ENCODE measurements around the gene DBNL.

Gene DBNL

GRCh38 chr7:44060091-44060947 is 15.8 kb downstream of the DBNL start:
- Histone ChIP-seq H4K20me1 (ENCODE audit: low read depth, low read length) (no peaks in the 10 kb centered on the region; the same call in 1 of the 2 replicates), H3K9me3 (ENCODE audit: insufficient read depth, low read length) (no peaks in the 10 kb centered on the region), H3K27ac (ENCODE audit: low read depth, low read length) (no peak overlapping the region), H3F3A (ENCODE audit: insufficient read depth) (0 out of 2 replicates have a peak, but pooled peaks cover 4% of the 10 kb centered on the region), H3K27me3 (ENCODE audit: low read length) (no peaks in the 10 kb centered on the region), H3K9me2 (replicated peaks; ENCODE audit: insufficient read depth, low read length) (no peaks in the 10 kb centered on the region), H3K79me2 (ENCODE audit: insufficient read depth, low read length) (peaks cover 10% of the 10 kb centered on the region; the same call in 1 of the 2 replicates), H3K4me3 (ENCODE audit: insufficient read depth, low read length, poor library complexity, severe bottlenecking) (no peak overlapping the region), H2AFZ (ENCODE audit: low read depth, low read length, severe bottlenecking) (no peak overlapping the region), H3K9ac (ENCODE audit: low read length) (no peak overlapping the region), H3K4me2 (ENCODE audit: low read depth, low read length, poor library complexity, severe bottlenecking) (no peak overlapping the region), H3K36me3 (ENCODE audit: low read length) (peaks cover 14% of the 10 kb centered on the region; the same call in 1 of the 2 replicates)
- TF ChIP-seq EZH2phosphoT487 (conservative IDR thresholded peaks at IDR 0.05; ENCODE audit: low read length) (no peak), CTCF (IDR thresholded peaks at IDR 0.05; ENCODE audit: insufficient read depth, low read length, poor library complexity, severe bottlenecking) (no peak)

DNA sequence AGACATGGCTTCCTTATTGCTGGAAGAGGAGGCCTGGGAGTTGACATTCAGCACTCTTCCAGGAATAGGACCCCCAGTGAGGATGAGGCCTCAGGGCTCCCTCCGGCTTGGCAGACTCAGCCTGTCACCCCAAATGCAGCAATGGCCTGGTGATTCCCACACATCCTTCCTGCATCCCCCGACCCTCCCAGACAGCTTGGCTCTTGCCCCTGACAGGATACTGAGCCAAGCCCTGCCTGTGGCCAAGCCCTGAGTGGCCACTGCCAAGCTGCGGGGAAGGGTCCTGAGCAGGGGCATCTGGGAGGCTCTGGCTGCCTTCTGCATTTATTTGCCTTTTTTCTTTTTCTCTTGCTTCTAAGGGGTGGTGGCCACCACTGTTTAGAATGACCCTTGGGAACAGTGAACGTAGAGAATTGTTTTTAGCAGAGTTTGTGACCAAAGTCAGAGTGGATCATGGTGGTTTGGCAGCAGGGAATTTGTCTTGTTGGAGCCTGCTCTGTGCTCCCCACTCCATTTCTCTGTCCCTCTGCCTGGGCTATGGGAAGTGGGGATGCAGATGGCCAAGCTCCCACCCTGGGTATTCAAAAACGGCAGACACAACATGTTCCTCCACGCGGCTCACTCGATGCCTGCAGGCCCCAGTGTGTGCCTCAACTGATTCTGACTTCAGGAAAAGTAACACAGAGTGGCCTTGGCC is 16.6 kb downstream of the DBNL start:
- no peak overlapping the region for H3K27ac ChIP-seq (ENCODE audit: low read depth, low read length)

DNA sequence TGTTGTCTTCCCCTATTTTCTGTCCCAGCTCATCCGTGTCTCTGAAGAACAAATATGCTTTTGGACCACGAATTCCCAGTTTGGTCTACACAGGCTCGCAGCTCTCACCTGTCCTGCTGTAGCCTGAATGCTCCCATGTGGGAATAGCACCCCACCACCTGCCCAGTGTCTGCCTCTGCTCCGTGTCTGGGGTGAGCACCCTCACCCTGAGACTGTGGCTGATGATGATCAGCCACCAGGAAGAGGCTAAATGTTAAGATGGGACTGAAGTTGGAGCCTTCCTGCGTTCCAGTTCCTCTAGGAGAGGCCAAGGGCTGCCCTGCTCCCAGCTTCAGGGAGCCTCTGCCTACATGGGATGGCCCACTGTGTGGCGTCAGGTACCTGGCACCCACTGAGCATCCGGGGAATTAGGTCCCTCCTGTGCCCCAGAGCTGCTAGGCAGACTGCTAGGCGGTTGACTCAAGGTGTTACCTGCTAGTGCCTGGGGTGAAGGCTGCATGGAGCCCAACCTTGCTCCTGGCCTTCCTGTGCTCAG is 17.2 kb downstream of the DBNL start:
- Histone ChIP-seq H3K27ac (ENCODE audit: low read depth, low read length) (no peak overlapping the region), H2AFZ (ENCODE audit: low read depth, low read length, severe bottlenecking) (no peak overlapping the region), H3K36me3 (ENCODE audit: low read length) (peaks cover 14% of the 10 kb centered on the region; the same call in 1 of the 2 replicates)

More for the DNA sequence above, 16.6 kb downstream of the DBNL start:
- no peaks in the 10 kb centered on the region for H3K9me2 ChIP-seq (replicated peaks; ENCODE audit: insufficient read depth, low read length)
- peaks cover 9% of the 10 kb centered on the region; the same call in 1 of the 2 replicates for H3K79me2 ChIP-seq (ENCODE audit: insufficient read depth, low read length)
- 0 out of 2 replicates have a peak, but pooled peaks cover 5% of the 10 kb centered on the region for H3F3A ChIP-seq (ENCODE audit: insufficient read depth)
- no peak overlapping the region for H2AFZ ChIP-seq (ENCODE audit: low read depth, low read length, severe bottlenecking)
- H3K4me2 ChIP-seq (ENCODE audit: low read depth, low read length, poor library complexity, severe bottlenecking), result no peak overlapping the region
- H3K4me3 ChIP-seq (ENCODE audit: insufficient read depth, low read length, poor library complexity, severe bottlenecking), result no peak overlapping the region
- no peaks in the 10 kb centered on the region; the same call in 1 of the 2 replicates for H4K20me1 ChIP-seq (ENCODE audit: low read depth, low read length)
- TF ChIP-seq CTCF (IDR thresholded peaks at IDR 0.05; ENCODE audit: insufficient read depth, low read length, poor library complexity, severe bottlenecking) (no peak), EZH2phosphoT487 (conservative IDR thresholded peaks at IDR 0.05; ENCODE audit: low read length) (no peak)
- peaks cover 14% of the 10 kb centered on the region; the same call in 1 of the 2 replicates for H3K36me3 ChIP-seq (ENCODE audit: low read length)
- no peaks in the 10 kb centered on the region for H3K27me3 ChIP-seq (ENCODE audit: low read length)
- H3K9me3 ChIP-seq (ENCODE audit: insufficient read depth, low read length), result no peaks in the 10 kb centered on the region
- H3K9ac ChIP-seq (ENCODE audit: low read length), result no peak overlapping the region

More for the DNA sequence above, 17.2 kb downstream of the DBNL start:
- Histone ChIP-seq H3K9ac (ENCODE audit: low read length) (no peak overlapping the region), H3K9me2 (replicated peaks; ENCODE audit: insufficient read depth, low read length) (no peaks in the 10 kb centered on the region), H4K20me1 (ENCODE audit: low read depth, low read length) (no peaks in the 10 kb centered on the region; the same call in 1 of the 2 replicates), H3K79me2 (ENCODE audit: insufficient read depth, low read length) (peaks cover 3% of the 10 kb centered on the region; the same call in 1 of the 2 replicates), H3K9me3 (ENCODE audit: insufficient read depth, low read length) (no peaks in the 10 kb centered on the region), H3K4me3 (ENCODE audit: insufficient read depth, low read length, poor library complexity, severe bottlenecking) (no peak overlapping the region), H3K27me3 (ENCODE audit: low read length) (no peaks in the 10 kb centered on the region), H3K4me2 (ENCODE audit: low read depth, low read length, poor library complexity, severe bottlenecking) (no peak overlapping the region), H3F3A (ENCODE audit: insufficient read depth) (0 out of 2 replicates have a peak, but pooled peaks cover 6% of the 10 kb centered on the region)
- no peak for TF ChIP-seq EZH2phosphoT487 (conservative IDR thresholded peaks at IDR 0.05; ENCODE audit: low read length)
- no peak for TF ChIP-seq CTCF (IDR thresholded peaks at IDR 0.05; ENCODE audit: insufficient read depth, low read length, poor library complexity, severe bottlenecking)

All from SU-DHL-6 (cell line).